Transverse colon (tissue), 4 donors: ENCODE results near the gene BTG4. TPM values are rescaled to one million over a fixed set of nuclear protein-coding genes. Genes with fewer than 3 reads are reported as not detected.

Experiments
- DNase-seq: peaks from one replicate; pipeline ENCODE4 v3.0.0-alpha.2; 2019
- H3K27ac ChIP-seq, 4 donors: fragments of 200-600 bp; sonication (generic); 2 replicates each; pipeline ENCODE4 v1.5.1; 2016 to 2018; ENCODE audit warnings: inconsistent platforms in 4 of 4
- H3K27me3 ChIP-seq: fragments of 200-600 bp; sonication (generic); 2 replicates; pipeline ENCODE4 v1.5.1; 2017; ENCODE audit warnings: inconsistent platforms
- H3K36me3 ChIP-seq, 4 donors: fragments of 200-600 bp; sonication (generic); 2 replicates each; pipeline ENCODE4 v1.5.1; 2017 to 2019; ENCODE audit warnings: inconsistent platforms in 4 of 4
- H3K4me1 ChIP-seq, 4 donors: fragments of 200-600 bp; sonication (generic); 2 replicates each; pipeline ENCODE4 v1.5.1; 2017 to 2020; ENCODE audit warnings: inconsistent platforms in 4 of 4
- H3K4me3 ChIP-seq, 4 donors: fragments of 200-600 bp; sonication (generic); 1 replicate in 1 of 4; 2 replicates in 3 of 4; pipeline versions ENCODE4 v1.5.1 to v1.6.1; 2017 to 2019; ENCODE audit warnings: inconsistent platforms in 4 of 4
- H3K9me3 ChIP-seq, 2 donors: fragments of 200-600 bp; sonication (generic); 2 replicates each; pipeline ENCODE4 v1.5.1; 2017 to 2019; ENCODE audit warnings: inconsistent platforms in 2 of 2
- EP300 ChIP-seq: sonication (generic); formaldehyde crosslinking; IDR thresholded peaks from one replicate; pipeline ENCODE4 v1.6.1; 2017; ENCODE audit warnings: antibody characterized with exemption, low read depth
- POLR2A ChIP-seq: fragments of 450-650 bp; IDR thresholded peaks from one replicate; pipeline ENCODE4 v1.6.1; 2016; ENCODE audit warnings: antibody characterized with exemption, mild to moderate bottlenecking, moderate library complexity
- POLR2AphosphoS5 ChIP-seq, 3 donors: sonication (generic); formaldehyde crosslinking; IDR thresholded peaks; one replicate each; pipeline ENCODE4 v1.6.1; 2016; ENCODE audit warnings: antibody characterized with exemption in 3 of 3
- WGBS, 2 donors: methylation state at CpG; one replicate each; pipeline ENCODE4 v1.1.5; 2018; ENCODE audit warnings: low coverage in 1 of 2; 5-methylcytosine and 5-hydroxymethylcytosine counted together
- in situ Hi-C, 4 donors: fragments of 200-750 bp; cut with MboI; loops; one replicate each; pipeline versions ENCODE4 v1.15.0 to v1.15.1; 2017; ENCODE audit warnings: low sequenced_read_pairs in 3 of 4, low pct_ligation_motif_present in 1 of 4, low pct_unique_long_range_greater_than_20kb in 1 of 4
- intact Hi-C: fragments of 100-400 bp; cut with DNase I; formaldehyde crosslinking; loops from one replicate; pipeline ENCODE4 v1.15.1; 2023; ENCODE audit warnings: low total_unique reads
- total RNA-seq, 4 donors: library from RNA; depleted of rRNA; stranded (reverse); fragments of >200 nt; gene quantifications; one replicate each; pipeline ENCODE4 v1.1.0, GENCODE V29; 2016
- TF ChIP-seq, protein P1 (sequence below), 5 experiments: fragments of 200-600 bp in 3 of 5; fragments of 450-650 bp in 2 of 5; sonication (generic) in 3 of 5; IDR thresholded peaks; 1 replicate in 2 of 5; 2 replicates in 3 of 5; pipeline ENCODE4 v1.5.1; 2016 to 2017; ENCODE audit warnings: antibody characterized with exemption in 5 of 5, inconsistent platforms in 3 of 5, mild to moderate bottlenecking in 2 of 5, moderate library complexity in 1 of 5

The BTG4 gene
- total RNA-seq, 4 donors from 2014 or later: not detected

DNA sequence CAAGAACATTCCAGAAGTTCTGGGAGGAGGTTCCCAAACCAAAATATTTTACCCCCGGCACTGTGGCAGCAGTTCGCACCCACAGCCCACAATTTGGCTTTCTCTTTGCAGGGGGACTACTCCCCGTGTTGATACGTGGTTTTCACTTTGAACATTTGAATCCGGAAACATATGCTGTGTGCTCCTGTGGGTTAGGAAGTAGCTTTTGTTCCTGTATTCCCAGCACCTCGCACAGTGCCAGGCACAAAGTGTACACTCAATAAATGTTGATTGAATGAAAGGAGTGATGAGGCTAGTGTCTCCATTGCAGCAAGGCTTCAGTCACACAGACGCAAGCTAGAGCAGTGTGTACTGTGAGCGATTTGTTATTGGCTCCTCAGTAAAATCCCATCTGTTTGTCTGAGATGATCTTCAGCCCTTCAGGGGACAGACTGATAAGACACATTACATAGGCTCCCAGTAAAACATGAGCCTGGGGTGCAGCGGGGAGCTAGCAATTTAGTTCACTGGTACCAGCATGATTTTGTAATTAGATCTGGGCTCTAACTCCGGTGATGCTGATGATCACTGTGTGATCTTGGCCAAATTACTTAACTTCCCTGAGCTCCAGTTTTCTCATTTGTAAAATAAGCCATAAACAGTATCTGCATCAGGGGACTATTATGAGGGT, 30.6 kb upstream of the BTG4 start:
- Histone ChIP-seq H3K9me3 (no peaks in the 10 kb centered on the region), H3K4me1 (peaks cover 0 to 15% (median 5%) of the 10 kb centered on the region in 4 donors), H3K4me3 (no peak overlapping the region), H3K36me3 (no peaks in the 10 kb centered on the region), H3K27me3 (peaks cover 41% of the 10 kb centered on the region), H3K27ac (peak overlapping the region in 1 of 4 donors; percentile 86)
- in situ Hi-C loops: no loop called here
- TF ChIP-seq, protein P1, sequence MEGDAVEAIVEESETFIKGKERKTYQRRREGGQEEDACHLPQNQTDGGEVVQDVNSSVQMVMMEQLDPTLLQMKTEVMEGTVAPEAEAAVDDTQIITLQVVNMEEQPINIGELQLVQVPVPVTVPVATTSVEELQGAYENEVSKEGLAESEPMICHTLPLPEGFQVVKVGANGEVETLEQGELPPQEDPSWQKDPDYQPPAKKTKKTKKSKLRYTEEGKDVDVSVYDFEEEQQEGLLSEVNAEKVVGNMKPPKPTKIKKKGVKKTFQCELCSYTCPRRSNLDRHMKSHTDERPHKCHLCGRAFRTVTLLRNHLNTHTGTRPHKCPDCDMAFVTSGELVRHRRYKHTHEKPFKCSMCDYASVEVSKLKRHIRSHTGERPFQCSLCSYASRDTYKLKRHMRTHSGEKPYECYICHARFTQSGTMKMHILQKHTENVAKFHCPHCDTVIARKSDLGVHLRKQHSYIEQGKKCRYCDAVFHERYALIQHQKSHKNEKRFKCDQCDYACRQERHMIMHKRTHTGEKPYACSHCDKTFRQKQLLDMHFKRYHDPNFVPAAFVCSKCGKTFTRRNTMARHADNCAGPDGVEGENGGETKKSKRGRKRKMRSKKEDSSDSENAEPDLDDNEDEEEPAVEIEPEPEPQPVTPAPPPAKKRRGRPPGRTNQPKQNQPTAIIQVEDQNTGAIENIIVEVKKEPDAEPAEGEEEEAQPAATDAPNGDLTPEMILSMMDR (IDR thresholded peaks at IDR 0.05): no peak
- TF ChIP-seq POLR2A: no peak
- no peak for TF ChIP-seq POLR2AphosphoS5 (IDR thresholded peaks at IDR 0.05)
- no peak for TF ChIP-seq EP300
- no peak for DNase-seq
- 73% methylated on average over 10 of the region's 10 CpGs; no CpG with 5 or more reads in 1 of the 2 donors for WGBS, 2 donors
- intact Hi-C loops: no loop called here

DNA sequence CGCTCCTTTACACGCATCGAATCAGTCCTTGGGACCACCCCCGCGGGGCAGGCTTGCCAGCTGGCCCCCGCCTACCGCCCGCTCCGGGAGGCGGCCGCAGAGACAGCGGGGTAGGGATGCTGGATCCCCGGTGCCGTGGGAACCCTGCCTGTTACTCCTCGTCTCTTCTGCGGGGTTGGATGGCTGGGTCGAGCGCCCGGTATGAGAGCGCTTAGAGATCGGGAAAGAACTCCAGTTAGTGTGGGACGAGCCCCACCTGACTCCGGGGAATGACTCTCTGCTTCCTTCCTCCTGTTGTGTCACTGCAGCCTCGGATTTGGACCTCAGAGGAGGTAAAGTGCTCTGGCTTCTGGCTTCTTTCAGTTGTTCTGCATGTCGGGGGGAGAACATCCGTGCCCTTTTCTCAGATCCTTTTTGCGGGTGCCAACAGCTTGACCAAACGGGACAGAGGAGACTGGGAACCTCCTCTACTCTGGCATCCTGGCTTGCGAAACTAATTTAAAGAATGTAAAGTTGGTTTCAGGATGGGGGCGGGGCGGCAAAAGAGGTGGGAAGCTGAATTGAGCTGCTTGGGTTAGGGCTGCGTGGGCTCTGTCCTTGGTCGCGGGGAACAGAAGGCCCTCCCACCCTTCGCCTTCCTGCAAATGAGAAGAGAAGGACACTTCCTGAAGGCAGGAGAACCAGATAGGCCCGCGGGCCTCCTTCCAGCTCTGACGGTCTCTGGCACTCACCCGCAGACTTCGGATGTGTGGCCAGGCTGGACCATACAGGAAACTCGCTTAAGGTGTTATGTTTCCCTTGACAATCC, 29.3 kb upstream of the BTG4 start:
- H3K9me3 ChIP-seq: no peaks in the 10 kb centered on the region
- H3K4me3 ChIP-seq: peak overlapping the region; percentile 28 to 53 (median 48)
- peak overlapping the region; percentile 67 to 86 (median 77) for H3K27ac ChIP-seq
- peaks cover 0 to 15% (median 5%) of the 10 kb centered on the region in 4 donors for H3K4me1 ChIP-seq
- peaks cover 51% of the 10 kb centered on the region for H3K27me3 ChIP-seq
- intact Hi-C loops (no loop called here), in situ Hi-C loops (no loop called here)
- 13% methylated on average over 41 of the region's 41 CpGs; no CpG with 5 or more reads in 1 of the 2 donors for WGBS, 2 donors
- H3K36me3 ChIP-seq: no peaks in the 10 kb centered on the region
- TF ChIP-seq EP300 (no peak), POLR2AphosphoS5 (IDR thresholded peaks at IDR 0.05) (peak in 2 of 3 donors; percentile 13 to 44)
- DNase-seq: peak; percentile 21

DNA sequence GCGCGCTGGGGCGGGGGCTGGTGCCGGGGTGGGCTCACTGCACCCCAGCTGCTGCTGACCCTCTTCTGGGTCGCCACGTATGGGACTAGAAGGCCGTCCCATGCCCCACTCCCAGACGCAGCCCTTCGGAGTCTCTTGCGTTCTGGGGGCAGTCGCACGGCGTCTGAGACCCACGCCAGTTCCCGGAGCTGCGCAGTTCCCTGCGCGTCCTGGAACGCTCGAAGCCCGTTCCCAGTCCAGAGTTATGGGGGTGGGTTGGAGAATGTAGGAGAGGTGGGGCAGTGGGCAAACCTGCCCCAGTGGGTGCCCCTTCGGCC, 28.7 kb upstream of the BTG4 start:
- DNase-seq: no peak

DNA sequence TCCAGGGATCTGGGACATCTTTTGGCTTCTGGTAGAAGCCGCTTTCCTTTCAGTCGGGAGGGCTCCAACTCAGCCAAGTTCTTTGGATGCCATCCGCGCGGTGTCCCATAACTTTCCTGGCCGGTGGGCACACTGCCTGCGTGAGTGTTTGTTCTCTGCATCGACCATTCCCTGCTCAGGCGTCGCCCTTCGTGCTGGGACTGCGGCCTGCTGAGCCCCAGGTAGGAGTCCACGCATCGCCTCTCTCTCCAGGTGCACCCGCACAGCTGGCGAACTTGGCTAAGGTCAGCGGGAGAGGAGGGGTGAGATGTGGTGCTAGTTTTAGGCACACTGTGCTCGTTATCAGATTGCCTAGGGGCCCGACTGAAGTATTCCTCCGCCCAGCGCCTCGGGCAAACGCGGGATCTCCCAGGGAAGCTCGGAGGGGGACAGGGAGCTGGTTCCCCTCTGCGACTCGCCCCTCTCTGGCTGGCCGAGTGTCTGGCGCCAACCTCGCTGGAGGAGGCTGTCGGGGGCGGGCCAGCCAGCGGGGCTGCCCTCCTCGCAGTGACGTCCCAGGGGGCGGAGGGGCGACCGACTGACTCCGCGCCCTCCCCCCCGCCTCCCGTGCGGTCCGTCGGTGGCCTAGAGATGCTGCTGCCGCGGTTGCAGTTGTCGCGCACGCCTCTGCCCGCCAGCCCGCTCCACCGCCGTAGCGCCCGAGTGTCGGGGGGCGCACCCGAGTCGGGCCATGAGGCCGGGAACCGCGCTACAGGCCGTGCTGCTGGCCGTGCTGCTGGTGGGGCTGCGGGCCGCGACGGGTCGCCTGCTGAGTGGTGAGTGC, 28.1 kb upstream of the BTG4 start, which contains the start of gene LAYN:
Gene LAYN, plus strand, starts transcription at position 607 of the 823 bp plus-strand sequence. Its CDS starts 124 bp downstream, at position 731.
- in situ Hi-C loops (no loop called here), intact Hi-C loops (no loop called here)
- peak in 2 of 3 donors; percentile 68 to 71 for TF ChIP-seq POLR2AphosphoS5 (IDR thresholded peaks at IDR 0.05)
- TF ChIP-seq POLR2A: peak; percentile 31
- TF ChIP-seq, protein P1 (IDR thresholded peaks at IDR 0.05): no peak
- TF ChIP-seq EP300: no peak
- Histone ChIP-seq H3K4me1 (peaks cover 0 to 15% (median 5%) of the 10 kb centered on the region in 4 donors), H3K9me3 (no peaks in the 10 kb centered on the region), H3K27ac (peak within 1 kb of the TSS; percentile 67 to 86 (median 77)), H3K36me3 (no peaks in the 10 kb centered on the region), H3K4me3 (peak within 1 kb of the TSS; percentile 28 to 53 (median 48)), H3K27me3 (peaks cover 59% of the 10 kb centered on the region)
- 17% methylated on average over 46 of the region's 70 CpGs; no CpG with 5 or more reads in 1 of the 2 donors for WGBS, 2 donors
- peak; percentile 46 for DNase-seq

More for the DNA sequence above, 28.7 kb upstream of the BTG4 start:
- Histone ChIP-seq H3K9me3 (no peaks in the 10 kb centered on the region), H3K4me3 (peak overlapping the region; percentile 28 to 53 (median 48)), H3K27ac (peak overlapping the region; percentile 67 to 86 (median 77)), H3K36me3 (no peaks in the 10 kb centered on the region), H3K27me3 (peaks cover 55% of the 10 kb centered on the region), H3K4me1 (peaks cover 0 to 15% (median 5%) of the 10 kb centered on the region in 4 donors)
- in situ Hi-C loops: no loop called here
- intact Hi-C loops: no loop called here
- WGBS, 2 donors: 8% methylated on average over 12 of the region's 22 CpGs; no CpG with 5 or more reads in 1 of the 2 donors
- TF ChIP-seq POLR2AphosphoS5 (IDR thresholded peaks at IDR 0.05): no peak
- TF ChIP-seq, protein P1 (IDR thresholded peaks at IDR 0.05): no peak
- no peak for TF ChIP-seq EP300
- TF ChIP-seq POLR2A: no peak
